GM23248 (cell line): ENCODE results near the gene SRPK2.

Experiments used
- EZH2 ChIP-seq: fragments of 200-600 bp; sonication (generic); IDR thresholded peaks from 2 replicates; pipeline ENCODE4 v1.6.1; 2018; ENCODE audit warnings: antibody characterized with exemption, mild to moderate bottlenecking; ENCODE audit not compliant: insufficient read depth, poor library complexity, severe bottlenecking
- EZH2phosphoT487 ChIP-seq: fragments of 200-600 bp; sonication (generic); IDR thresholded peaks from 2 replicates; pipeline ENCODE4 v1.6.1; 2018; ENCODE audit warnings: antibody characterized with exemption, moderate library complexity, mild to moderate bottlenecking, low read depth; ENCODE audit not compliant: insufficient read depth

- no peak for TF ChIP-seq EZH2
- no peak for TF ChIP-seq EZH2phosphoT487
Measured at GRCh38 chr7:105319578-105319977, 69.1 kb downstream of the SRPK2 start.
